A549 treated with RU486 at 1 μM for 4 hours (cell line): ENCODE data around the gene CYP2D6. TPM values are rescaled to one million over a fixed set of nuclear protein-coding genes. Genes with fewer than 3 reads are reported as not detected.

Experiments
- total RNA-seq: library from RNA; stranded (reverse); fragments of 200-300 nt; extraction: Qiagen RNA extraction; gene quantifications from 5 replicates; pipeline ENCODE4 v1.2.3, GENCODE V29; 2022; ENCODE audit warnings: low read depth

CYP2D6 gene
- 0.13 to 0.69 TPM (median 0.54 TPM) in 5 replicates for total RNA-seq

DNA sequence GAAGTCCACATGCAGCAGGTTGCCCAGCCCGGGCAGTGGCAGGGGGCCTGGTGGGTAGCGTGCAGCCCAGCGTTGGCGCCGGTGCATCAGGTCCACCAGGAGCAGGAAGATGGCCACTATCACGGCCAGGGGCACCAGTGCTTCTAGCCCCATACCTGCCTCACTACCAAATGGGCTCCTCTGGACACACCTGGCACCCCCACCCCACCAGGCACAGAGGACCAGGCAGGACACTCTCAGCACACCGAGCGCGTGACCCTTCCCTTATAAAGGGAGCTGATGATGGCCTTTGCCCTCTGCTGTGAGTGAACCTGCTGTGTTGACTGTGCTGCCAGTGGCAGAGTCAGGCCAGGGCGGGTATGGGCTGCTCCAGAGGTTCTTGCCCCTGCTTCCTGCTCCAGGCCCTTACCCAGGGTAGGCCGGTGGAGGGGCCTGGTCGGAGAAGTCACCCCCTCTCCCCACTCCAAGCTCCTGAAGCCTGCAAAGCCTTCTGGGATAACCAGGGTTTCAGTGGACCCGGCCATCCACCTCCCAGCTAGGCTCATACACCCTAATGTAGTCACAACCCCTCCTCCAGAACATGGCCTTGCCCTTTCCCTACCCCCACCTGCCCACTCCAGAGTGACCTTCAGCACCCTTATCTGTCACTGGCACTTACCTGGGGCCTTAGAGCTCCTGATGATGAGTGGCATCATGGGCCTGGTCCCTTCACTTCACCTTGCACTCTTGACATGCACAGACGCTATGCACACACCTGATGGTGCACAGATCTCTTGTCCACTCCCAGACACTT, at the start of gene CYP2D6:
CYP2D6 (minus strand) TSS at position 172 of the 793 bp plus-strand sequence; CDS start at position 153, 19 bp downstream.

GRCh38 chr22:42090596-42091454, 39.8 kb downstream of the CYP2D6 start, which contains the start of gene NDUFA6:
Gene NDUFA6, minus strand, starts transcription at chr22:42090772. Its CDS starts 28 bp downstream, at chr22:42090744.

DNA sequence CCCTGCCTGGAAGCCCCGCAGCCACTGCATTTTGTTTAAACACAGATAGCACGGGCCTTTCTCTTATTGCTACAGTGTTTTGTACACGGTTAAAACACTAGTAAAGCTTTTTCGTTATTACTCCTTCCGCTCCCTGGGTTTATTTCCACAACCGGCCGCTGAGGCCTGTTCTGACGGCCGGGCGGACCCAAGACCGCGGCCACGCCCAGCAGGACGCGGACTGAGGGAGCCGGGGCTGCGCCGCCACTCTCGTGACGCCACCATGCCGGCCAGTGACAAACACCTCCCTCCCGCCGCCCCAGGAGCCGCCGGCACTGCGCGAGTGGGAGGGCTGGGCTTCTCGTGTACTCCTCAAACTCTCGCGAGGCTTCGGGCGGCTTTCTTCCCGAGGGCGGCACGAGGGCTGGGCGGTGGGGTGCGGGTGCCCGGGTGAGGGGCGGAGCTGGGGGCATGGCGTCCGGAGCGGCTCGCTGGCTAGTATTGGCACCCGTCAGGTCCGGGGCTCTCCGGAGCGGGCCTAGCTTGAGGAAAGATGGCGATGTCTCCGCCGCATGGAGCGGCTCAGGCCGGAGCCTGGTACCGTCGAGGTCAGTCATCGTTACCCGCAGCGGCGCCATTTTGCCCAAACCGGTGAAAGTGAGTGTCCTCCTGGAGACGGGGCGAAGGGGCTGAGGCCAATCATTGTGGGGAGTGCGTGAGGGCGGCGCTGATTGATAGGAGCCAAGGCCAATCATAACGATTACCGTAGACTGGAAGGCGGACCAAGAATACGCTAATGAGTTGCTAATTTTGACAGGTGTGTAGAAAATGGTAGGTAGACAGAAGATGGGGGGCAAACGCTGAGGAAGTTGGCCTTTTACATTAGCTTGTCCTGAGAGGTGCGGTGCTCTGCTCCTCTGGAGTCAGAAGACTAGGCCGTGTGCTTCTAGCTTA, 51.0 kb downstream of the CYP2D6 start, which contains the start of gene SMDT1:
SMDT1 (plus strand) TSS at position 382 of the 933 bp plus-strand sequence; CDS start at position 451, 69 bp downstream.

Other genes starting within 250 kb of the CYP2D6 start
- 0.13 to 0.26 TPM (median 0.18 TPM) in 5 replicates for gene SHISA8, start 215.7 kb downstream of the CYP2D6 start, total RNA-seq
- 0.19 to 0.27 TPM (median 0.22 TPM) in 5 replicates for gene TNFRSF13C, start 204.0 kb downstream of the CYP2D6 start, total RNA-seq
- gene CENPM, start 183.7 kb downstream of the CYP2D6 start, total RNA-seq, result 27.0 to 40.9 TPM (median 38.3 TPM) in 5 replicates
- gene SEPTIN3, start 161.4 kb downstream of the CYP2D6 start, total RNA-seq, result 0.80 to 1.3 TPM (median 1.2 TPM) in 5 replicates
- 0.06 to 0.14 TPM in 2 of 5 replicates, not detected in the others for gene WBP2NL, start 132.0 kb downstream of the CYP2D6 start, total RNA-seq
- gene NAGA, start 60.0 kb downstream of the CYP2D6 start, total RNA-seq, result 5.6 to 7.6 TPM (median 6.7 TPM) in 5 replicates
- not detected in 5 replicates for gene PHETA2, start 56.6 kb downstream of the CYP2D6 start, total RNA-seq
- gene SMDT1, start 51.1 kb downstream of the CYP2D6 start, total RNA-seq, result 21.3 to 48.9 TPM (median 42.4 TPM) in 5 replicates
- 61.9 to 91.1 TPM (median 70.0 TPM) in 5 replicates for gene NDUFA6, start 40.0 kb downstream of the CYP2D6 start, total RNA-seq
- gene TCF20, start 139.8 kb upstream of the CYP2D6 start, total RNA-seq, result 13.6 to 15.1 TPM (median 14.7 TPM) in 5 replicates